ENCODE results near the gene PCNT.
"Not testable (repeated sequence)": the region's sequence is repeated elsewhere in the genome, so short reads cannot be mapped to it uniquely, and the experiment has no call there.

Gene PCNT

DNA sequence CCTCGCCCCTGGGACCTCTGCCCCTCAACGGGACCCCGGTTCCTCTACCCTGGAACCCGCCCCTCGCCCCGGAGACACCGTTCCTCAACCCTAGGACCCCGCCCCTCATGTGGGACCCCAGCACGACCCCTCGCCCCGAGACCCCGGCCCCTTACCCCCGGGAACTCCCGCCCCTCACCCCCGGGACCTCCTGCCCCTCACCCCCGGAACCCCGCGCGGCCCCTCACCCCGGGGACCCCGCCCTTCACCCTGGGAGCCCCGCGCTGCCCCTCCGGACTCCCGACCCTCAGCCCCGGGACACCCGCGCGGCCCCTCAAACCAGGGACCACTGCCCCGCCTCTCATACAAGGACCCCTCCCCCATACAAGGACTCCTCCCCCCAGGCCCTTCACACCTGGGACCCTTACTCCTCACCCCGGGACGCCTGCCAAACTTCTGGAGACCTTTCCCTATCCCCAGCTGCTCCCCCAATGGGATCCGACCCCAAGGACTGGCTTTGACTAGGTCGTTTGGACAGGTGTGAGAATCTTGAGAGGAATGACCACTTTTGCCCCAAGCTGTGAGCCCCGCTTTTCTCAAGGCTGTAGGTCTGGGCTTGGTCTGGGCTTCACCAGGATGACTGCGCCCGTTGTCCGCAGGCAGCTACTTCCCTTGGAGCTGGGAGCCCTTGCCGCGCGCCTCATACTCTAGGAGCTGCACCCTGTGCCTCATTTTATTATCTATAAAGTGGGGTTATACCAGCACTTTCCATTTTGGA, 135.6 kb downstream of the PCNT start (continued):
- TF ChIP-seq SP2 (tag by site-specific recombination; IDR thresholded peaks at IDR 0.05) (peak; percentile 15; the same call in 1 of the 2 replicates), ZEB2 (tag by site-specific recombination; IDR thresholded peaks at IDR 0.05) (peak; percentile 47; the same call in 1 of the 2 replicates), ZBTB8A (tag by site-specific recombination; IDR thresholded peaks at IDR 0.05) (peak; percentile 29; the same call in 1 of the 2 replicates), GLI2 (tag by site-specific recombination; IDR thresholded peaks at IDR 0.05; ENCODE audit: borderline replicate concordance, low read depth) (peak; percentile 20; the same call in 1 of the 2 replicates), ZIC2 (tag by site-specific recombination; IDR thresholded peaks at IDR 0.05) (peak; percentile 63; the same call in 1 of the 2 replicates), ZNF394 (tag by site-specific recombination; IDR thresholded peaks at IDR 0.05; ENCODE audit: borderline replicate concordance) (peak; percentile 80), BCL11B (tag by site-specific recombination; IDR thresholded peaks at IDR 0.05; ENCODE audit: low read depth) (peak; percentile 34; the same call in 1 of the 2 replicates), KLF9 (tag by site-specific recombination; IDR thresholded peaks at IDR 0.05; ENCODE audit: low read depth) (peak; percentile 11; the same call in 1 of the 2 replicates), ZNF335 (tag by site-specific recombination; conservative IDR thresholded peaks at IDR 0.05) (peak; percentile 45), ZNF366 (tag by site-specific recombination; conservative IDR thresholded peaks at IDR 0.05) (no peak), ZNF211 (tag by site-specific recombination; IDR thresholded peaks at IDR 0.05; ENCODE audit: low read depth) (no peak), GLIS1 (tag by site-specific recombination; IDR thresholded peaks at IDR 0.05) (peak; percentile 46; the same call in 1 of the 2 replicates)
- TF ChIP-seq, protein P1, sequence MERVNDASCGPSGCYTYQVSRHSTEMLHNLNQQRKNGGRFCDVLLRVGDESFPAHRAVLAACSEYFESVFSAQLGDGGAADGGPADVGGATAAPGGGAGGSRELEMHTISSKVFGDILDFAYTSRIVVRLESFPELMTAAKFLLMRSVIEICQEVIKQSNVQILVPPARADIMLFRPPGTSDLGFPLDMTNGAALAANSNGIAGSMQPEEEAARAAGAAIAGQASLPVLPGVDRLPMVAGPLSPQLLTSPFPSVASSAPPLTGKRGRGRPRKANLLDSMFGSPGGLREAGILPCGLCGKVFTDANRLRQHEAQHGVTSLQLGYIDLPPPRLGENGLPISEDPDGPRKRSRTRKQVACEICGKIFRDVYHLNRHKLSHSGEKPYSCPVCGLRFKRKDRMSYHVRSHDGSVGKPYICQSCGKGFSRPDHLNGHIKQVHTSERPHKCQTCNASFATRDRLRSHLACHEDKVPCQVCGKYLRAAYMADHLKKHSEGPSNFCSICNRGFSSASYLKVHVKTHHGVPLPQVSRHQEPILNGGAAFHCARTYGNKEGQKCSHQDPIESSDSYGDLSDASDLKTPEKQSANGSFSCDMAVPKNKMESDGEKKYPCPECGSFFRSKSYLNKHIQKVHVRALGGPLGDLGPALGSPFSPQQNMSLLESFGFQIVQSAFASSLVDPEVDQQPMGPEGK (tag by site-specific recombination; IDR thresholded peaks at IDR 0.05) = peak; percentile 54

GRCh38 chr21:46461909-46462308, 138.0 kb downstream of the PCNT start:
- ChIA-PET POLR2A (interaction anchor here (0.6 kb wide), 1 partner anchor 40 kb away, joined by 4 read pairs; no protein-coding TSS in a partner anchor), CTCF (interaction anchor here (1.9 kb wide), 1 partner anchor 309 kb away, joined by 4 read pairs; no protein-coding TSS in a partner anchor)
- Histone ChIP-seq H3K4me3 (ENCODE audit: low read depth, low read length) (no peak overlapping the region), H3K9me3 (ENCODE audit: control insufficient read depth, insufficient read depth, low read depth, low read length) (no peaks in the 10 kb centered on the region), H3K4me1 (ENCODE audit: control insufficient read depth, insufficient read depth, low read length) (no peaks in the 10 kb centered on the region), H3K36me3 (ENCODE audit: control insufficient read depth in 2 of 2, insufficient read depth in 1 of 2, low read length in 2 of 2) (peaks cover 12 to 17% of the 10 kb centered on the region in 2 experiments; a peak in 2 of 3 replicates), H3K27ac (ENCODE audit: extremely low read depth, low read depth, low read length) (no peak overlapping the region)
- TF ChIP-seq ZBTB11 (tag by site-specific recombination; conservative IDR thresholded peaks at IDR 0.05; ENCODE audit: low read depth) = no peak
- TF ChIP-seq, protein P2, sequence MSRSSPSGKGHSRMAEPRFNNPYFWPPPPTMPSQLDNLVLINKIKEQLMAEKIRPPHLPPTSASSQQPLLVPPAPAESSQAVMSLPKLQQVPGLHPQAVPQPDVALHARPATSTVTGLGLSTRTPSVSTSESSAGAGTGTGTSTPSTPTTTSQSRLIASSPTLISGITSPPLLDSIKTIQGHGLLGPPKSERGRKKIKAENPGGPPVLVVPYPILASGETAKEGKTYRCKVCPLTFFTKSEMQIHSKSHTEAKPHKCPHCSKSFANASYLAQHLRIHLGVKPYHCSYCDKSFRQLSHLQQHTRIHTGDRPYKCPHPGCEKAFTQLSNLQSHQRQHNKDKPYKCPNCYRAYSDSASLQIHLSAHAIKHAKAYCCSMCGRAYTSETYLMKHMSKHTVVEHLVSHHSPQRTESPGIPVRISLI (tag by site-specific recombination; IDR thresholded peaks at IDR 0.05) = 0 out of 2 replicates have a peak, but pooled peaks have one; percentile 55
- TF ChIP-seq ZBTB17 (tag by site-specific recombination; IDR thresholded peaks at IDR 0.05) = peak; percentile 97

DNA sequence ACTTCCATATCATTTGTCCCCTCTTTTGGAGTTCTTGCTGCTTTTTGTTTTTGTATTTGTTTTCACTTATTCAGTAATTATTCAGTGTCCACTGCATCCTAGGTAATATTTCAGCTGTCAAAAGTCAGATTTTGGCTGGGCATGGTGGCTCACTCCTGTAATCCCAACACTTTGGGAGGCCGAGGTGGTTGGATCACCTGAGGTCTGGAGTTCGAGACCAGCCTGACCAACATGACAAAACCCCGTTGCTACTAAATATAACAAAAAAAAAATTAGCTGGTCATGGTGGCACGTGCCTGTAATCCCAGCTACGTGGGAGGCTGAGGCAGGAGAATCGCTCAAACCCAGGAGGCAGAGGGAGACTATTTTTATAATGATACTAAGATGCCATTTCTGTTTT, 141.2 kb downstream of the PCNT start:
- H3K27ac ChIP-seq (ENCODE audit: extremely low read depth, low read depth, low read length); H3K9me3 ChIP-seq (ENCODE audit: control insufficient read depth, insufficient read depth, low read depth, low read length); H3K4me3 ChIP-seq (ENCODE audit: low read depth, low read length); CTCF ChIA-PET; H3K4me1 ChIP-seq (ENCODE audit: control insufficient read depth, insufficient read depth, low read length): not testable (repeated sequence)
- peaks cover 8 to 11% of the 10 kb centered on the region in 2 experiments; a peak in 2 of 3 replicates for H3K36me3 ChIP-seq (ENCODE audit: control insufficient read depth in 2 of 2, insufficient read depth in 1 of 2, low read length in 2 of 2)
- POLR2A ChIA-PET = interaction anchor here (0.7 kb wide), 1 partner anchor 17 kb away, joined by 4 read pairs; no protein-coding TSS in a partner anchor

All from HEK293 (cell line).